D721Med (cell line): ENCODE results near the gene TMEM184C.

Experiments used
- DNase-seq: peaks from one replicate; pipeline ENCODE4 v3.0.0; 2011; ENCODE audit warnings: low spot score; ENCODE audit not compliant: insufficient read length
- FAIRE-seq: peaks from 2 replicates; lab custom pipeline; 2011; peaks lifted over from hg19 to GRCh38; lab: Jason Lieb, UNC
- TF ChIP-seq, protein P1 (sequence below): IDR thresholded peaks from 2 replicates; pipeline ENCODE4 v1.5.1; 2012; ENCODE audit warnings: mild to moderate bottlenecking, control low read depth; ENCODE audit not compliant: insufficient read depth; ENCODE audit errors: missing control alignments

Gene TMEM184C

DNA sequence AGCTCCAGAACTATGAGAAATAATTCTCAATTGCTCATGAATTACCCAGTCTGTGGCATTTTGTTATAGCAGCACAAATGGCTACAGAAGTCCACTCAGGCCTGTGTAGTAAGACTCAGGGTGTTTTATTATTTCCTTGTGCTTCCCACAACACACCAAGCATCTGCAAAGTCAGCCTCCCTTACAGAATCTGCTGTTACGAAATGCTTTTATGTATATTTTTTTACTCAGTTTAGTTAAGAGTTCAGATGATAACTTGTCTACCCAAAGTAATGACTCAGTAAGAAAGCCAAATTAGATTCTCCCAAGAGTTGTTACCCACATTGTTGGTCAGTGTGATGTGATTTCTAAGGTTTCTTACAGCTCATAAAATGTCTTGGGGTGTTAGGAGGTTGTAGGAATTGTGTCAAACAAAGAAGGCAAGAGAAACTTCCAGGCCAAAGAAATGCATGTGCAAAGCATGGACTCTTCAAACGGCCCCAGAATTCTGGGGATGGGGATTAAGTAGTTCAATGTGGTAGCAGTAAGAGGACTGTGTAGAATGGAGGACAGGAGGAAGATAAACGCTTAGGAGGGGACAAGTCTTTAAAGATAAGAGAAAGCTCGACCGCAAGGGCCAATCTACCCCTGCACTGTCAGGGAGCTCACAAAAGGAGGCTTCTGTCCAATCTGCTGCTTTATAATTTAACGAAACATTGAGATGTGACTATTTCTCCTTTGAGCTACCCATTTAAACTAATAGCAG is 35.4 kb upstream of the TMEM184C start:
- TF ChIP-seq, protein P1, sequence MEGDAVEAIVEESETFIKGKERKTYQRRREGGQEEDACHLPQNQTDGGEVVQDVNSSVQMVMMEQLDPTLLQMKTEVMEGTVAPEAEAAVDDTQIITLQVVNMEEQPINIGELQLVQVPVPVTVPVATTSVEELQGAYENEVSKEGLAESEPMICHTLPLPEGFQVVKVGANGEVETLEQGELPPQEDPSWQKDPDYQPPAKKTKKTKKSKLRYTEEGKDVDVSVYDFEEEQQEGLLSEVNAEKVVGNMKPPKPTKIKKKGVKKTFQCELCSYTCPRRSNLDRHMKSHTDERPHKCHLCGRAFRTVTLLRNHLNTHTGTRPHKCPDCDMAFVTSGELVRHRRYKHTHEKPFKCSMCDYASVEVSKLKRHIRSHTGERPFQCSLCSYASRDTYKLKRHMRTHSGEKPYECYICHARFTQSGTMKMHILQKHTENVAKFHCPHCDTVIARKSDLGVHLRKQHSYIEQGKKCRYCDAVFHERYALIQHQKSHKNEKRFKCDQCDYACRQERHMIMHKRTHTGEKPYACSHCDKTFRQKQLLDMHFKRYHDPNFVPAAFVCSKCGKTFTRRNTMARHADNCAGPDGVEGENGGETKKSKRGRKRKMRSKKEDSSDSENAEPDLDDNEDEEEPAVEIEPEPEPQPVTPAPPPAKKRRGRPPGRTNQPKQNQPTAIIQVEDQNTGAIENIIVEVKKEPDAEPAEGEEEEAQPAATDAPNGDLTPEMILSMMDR: no peak
- DNase-seq (no peak), FAIRE-seq (no peak)

DNA sequence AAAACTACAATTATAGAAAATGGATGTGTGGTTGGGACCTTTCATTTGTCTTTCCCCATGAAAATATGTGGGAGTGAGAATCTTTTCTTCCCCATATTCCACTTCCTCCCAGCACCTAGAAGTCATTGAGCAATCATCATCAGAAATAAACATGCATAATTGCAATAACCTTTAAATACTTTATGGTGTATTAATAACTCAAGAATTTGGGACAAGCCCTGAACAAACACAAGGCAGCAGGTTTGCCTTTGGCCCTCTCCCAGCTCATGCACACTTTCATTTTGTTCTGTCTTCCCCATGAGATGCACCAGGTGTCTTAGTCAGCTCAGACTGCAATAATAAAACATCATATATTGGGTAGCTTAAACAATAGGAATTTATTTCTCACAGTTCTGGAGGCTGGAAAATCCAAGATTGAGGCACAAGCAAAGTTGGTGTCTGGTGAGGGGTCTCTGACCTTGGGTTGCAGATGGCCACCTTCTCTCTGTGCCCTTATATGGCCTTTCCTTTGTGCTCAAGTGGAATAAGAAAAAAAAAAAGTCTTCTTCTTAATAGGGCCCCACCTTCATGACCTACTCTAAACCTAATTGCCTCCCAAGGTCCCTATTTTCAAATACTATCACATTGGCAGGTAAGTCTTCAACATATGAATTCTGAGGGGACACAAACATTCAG is 34.7 kb upstream of the TMEM184C start:
- TF ChIP-seq, protein P1: no peak
- DNase-seq (no peak), FAIRE-seq (no peak)

DNA sequence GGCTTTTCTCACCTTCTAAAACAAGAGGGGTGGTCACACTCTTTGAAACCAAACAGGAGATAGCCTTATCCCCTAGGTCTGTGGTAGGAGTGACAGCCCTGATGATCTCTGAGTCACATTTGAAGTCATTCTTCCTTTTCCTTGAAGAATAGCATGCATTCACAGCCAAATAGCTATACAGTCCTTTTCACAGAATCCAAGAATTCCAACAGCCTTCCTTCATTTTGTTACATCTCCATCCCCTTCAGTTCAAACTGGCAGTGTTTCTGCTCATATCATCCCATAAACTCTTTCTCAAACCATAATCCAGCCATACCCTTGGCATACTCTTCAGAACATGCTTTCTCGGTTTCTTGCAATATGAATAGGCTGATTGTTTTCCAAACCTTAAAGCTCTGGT is 33.3 kb upstream of the TMEM184C start:
- FAIRE-seq: no peak
- no peak for DNase-seq
- TF ChIP-seq, protein P1: no peak

DNA sequence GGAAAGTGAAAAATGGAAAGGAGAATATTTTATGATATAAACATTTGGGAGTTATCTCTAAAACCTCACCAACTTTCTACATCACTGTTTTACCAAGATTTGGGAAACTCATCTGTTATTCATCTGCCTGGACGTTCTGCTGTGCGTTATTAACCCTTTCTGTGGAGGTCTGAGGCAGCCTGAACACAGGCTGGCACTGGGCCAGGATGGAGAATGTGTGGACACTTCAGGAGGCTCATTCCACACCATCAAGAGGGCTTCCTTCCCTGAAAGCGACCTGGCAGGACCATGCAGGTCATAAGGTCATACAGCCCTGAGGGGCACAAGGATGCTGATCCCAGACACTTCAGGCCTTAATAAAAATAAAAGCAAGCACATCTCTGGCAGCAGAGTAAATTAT is 31.2 kb upstream of the TMEM184C start:
- FAIRE-seq (no peak), DNase-seq (no peak)
- TF ChIP-seq, protein P1: no peak

DNA sequence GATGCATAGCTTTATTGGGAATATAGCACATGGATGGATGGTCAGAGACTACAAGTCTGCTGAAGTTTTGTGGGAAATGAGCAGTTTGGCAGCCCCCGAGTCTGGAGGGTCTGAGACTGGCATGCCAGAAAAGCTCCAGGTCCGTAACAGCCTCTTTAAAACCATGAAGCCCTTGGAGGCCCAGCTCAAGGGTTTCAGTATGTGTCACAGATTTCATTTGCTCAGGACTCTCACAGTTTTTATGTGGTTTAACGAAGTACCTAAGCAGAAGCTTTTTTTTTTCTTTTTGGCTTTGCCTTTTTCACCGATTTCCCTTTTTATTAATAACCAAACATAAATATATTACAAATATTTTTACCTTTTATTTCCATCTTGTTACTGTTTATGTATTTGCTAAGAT is 30.6 kb upstream of the TMEM184C start:
- DNase-seq: no peak
- no peak for FAIRE-seq
- TF ChIP-seq, protein P1: no peak

DNA sequence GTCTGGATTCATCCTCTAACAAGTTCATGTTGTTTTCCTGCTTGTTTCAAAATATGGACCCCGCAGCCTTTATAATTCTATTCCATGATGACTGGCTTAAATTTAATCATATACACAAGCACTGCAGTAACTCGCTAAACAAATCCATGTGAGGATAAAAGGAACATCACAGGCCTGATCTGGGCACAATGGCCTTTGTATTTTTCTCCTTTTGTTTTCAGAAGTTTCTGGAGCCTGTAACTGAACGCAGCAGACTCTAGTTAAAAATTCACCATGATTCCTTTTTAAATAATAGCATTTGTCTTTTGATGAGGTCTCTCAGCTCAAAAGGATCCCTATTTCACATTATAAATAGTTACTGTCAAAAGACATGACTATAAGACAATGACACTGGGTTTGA is 30.2 kb upstream of the TMEM184C start:
- TF ChIP-seq, protein P1: no peak
- FAIRE-seq: no peak
- no peak for DNase-seq

DNA sequence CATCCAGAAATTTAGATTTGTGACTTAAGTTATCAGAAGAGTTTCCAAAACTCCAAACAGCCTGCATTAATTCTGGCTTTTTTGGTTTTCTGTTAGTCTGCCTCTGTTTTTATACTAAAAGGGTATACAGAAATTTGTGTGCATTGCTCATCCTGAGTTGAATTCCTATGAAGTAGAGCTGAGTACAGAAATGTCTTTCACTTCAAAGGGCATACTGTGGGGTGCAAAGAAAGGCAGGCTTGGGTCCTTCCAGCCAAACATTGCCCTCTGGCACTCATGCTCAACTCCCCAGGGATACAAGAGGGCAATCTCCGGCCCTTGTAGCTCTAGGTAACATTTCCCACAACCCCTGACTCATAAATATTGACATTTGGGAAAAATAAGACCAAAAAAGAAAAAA is 27.6 kb upstream of the TMEM184C start:
- DNase-seq: no peak
- TF ChIP-seq, protein P1: no peak
- FAIRE-seq: no peak
